Stimulated activated naive CD8-positive, alpha-beta T cell treated with anti-CD3 and anti-CD28 coated beads, Interleukin-15, Interleukin-2, amounts not matched to agents 100 U/mL and 50 U/mL, for 24 hours (primary cell): ENCODE data around the gene ARFGAP1.
"Not testable (repeated sequence)": the region's sequence is repeated elsewhere in the genome, so short reads cannot be mapped to it uniquely, and the experiment has no call there.

Experiments used
- ATAC-seq: fragments of 150-1000 bp; cut with Tn5 transposase; one replicate; pipeline ENCODE4 v1.10.0; 2021
- DNase-seq: peaks from one replicate; pipeline ENCODE4 v3.0.0; 2021

The ARFGAP1 gene

DNA sequence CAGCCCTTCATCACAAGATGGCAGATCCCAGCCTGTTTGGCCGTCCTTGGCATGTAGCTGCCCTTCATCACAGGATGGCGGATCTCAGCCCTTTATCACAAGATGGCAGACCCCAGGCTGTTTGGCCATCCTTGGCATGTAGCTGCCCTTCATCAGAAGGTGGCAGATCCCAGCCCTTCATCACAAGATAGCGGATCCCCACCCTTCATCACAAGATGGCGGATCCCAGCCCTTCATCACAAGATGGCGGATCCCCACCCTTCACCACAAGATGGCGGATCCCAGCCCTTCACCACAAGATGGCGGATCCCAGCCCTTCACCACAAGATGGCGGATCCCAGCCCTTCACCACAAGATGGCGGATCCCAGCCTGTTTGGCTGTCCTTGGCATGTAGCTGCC lies 62.4 kb downstream of the ARFGAP1 start:
- not testable (repeated sequence) for DNase-seq, ATAC-seq

DNA sequence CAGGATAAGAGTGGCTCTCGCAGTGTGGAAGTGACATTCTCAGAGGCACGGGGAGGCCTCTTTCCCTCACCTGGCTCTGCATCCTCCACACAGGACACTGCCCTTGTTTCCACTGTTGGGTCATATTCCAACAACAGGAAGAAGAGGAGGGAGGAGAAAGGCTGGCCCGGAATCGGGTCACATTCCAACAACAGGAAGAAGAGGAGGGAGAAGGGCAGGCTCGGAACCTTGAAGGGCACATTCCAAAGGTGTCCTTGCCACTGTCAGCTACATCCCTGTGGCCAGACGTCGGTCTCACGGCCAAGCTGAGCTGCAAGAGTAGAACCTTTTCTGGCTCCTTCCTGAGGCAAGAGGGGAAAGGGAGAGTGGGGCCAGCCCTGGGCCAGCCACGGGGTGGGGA lies 63.1 kb downstream of the ARFGAP1 start:
- ATAC-seq (no peak), DNase-seq (no peak)

DNA sequence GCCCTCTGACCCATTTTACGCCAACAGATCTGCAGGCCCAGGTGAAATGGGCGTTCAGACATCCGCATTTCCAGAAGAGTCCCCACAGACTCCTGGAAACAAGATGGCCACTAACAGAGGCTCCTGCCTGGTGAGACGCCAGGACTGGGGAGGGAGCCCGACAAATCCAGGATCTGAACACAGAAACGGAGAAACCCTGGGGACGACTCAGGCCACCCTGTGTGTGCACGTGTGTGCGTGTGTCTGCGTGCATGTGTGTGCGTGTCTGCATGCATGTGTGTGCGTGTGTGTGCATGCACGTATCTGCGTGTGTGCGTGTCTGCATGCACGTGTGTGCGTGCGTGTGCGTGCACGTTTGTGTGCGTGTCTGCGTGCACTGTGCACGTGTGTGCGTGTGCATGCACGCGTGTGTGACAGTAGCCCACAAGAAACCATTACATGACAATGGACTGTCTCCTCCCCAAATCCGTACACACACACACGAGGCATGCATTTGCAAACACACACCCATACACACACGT lies 63.7 kb downstream of the ARFGAP1 start:
- ATAC-seq (no peak), DNase-seq (no peak)

DNA sequence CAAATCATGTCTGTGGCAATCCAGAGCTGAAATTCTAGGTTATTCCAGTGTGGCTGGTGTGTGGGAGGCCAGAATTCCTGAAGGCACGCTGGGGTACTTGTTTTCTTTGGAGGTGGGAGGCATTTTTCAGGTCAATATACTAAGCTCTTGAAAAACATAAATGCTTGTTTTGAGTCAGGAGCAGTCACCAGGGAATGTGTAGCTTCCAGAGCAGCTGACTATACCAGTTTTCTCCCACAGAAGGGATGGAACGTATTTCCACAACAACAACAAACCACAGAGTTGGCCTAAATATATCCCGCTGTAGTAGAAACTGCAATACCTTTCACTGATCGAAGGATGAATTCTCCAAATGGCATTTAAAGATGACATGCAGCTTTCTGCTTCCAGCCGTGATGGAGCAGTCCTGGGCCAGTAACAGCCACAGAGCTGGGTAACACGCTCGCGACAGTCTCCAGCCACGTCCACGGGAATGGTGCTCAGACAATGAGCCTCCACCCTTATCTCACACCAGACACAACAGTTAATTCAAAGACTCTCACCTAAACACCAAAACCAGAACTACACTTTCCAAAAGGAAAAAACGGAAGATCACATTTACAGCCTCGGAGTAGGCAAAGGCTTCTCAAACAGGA lies 65.3 kb downstream of the ARFGAP1 start:
- DNase-seq: no peak
- no peak for ATAC-seq
